GM12891 (cell line): ENCODE results near the gene COX15.

ENCODE experiments used
- POLR2A ChIP-seq: IDR thresholded peaks from 2 replicates; pipeline ENCODE4 v1.6.1; 2011; ENCODE audit warnings: low read depth, low read length, control low read depth
- POLR2AphosphoS5 ChIP-seq: IDR thresholded peaks from 2 replicates; pipeline ENCODE4 v1.6.1; 2011; ENCODE audit warnings: low read depth, low read length, control low read depth
- SPI1 ChIP-seq: IDR thresholded peaks from 2 replicates; pipeline ENCODE4 v1.6.1; 2011; ENCODE audit warnings: low read depth, low read length, control low read depth
- TAF1 ChIP-seq: IDR thresholded peaks from 2 replicates; pipeline ENCODE4 v1.6.1; 2011; ENCODE audit warnings: low read depth, low read length, control low read depth

DNA sequence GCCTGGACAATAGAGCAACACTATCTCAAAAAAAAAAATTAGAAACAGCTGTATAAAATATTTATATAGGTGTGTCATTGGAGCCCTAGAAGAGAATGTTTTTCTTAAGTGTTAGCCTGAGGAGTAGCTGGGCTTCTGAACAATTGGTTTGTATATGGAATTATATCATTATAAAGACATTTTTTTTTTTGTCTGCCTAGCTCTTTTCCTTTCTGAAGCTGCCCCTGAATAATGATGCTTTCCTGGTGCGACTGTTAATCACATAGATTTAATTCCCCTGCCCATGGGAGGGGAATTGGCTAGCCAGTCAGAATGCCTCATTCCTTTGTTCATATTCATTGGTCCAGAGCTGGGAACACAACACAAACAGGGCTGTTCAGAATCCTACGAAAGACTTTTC is 36.6 kb upstream of the COX15 start:
- TF ChIP-seq POLR2A, result no peak
- TF ChIP-seq POLR2AphosphoS5, result no peak
- no peak for TF ChIP-seq SPI1
- no peak for TF ChIP-seq TAF1
